DND-41 (cell line): ENCODE results near the gene SLC39A12.

ENCODE experiments used
- CTCF ChIP-seq: IDR thresholded peaks from 2 replicates; pipeline ENCODE4 v1.5.1; 2012; ENCODE audit warnings: borderline replicate concordance, low read length, moderate library complexity, mild to moderate bottlenecking; ENCODE audit not compliant: poor library complexity, severe bottlenecking; ENCODE audit errors: extremely low read depth
- EZH2 ChIP-seq: IDR thresholded peaks from 3 replicates; pipeline ENCODE4 v1.6.1; 2012; ENCODE audit warnings: borderline replicate concordance, low read depth, mild to moderate bottlenecking, moderate library complexity, low read length, inconsistent platforms; ENCODE audit not compliant: severe bottlenecking

GRCh38 chr10:17958049-17958448 lies 6.3 kb downstream of the SLC39A12 start:
- TF ChIP-seq CTCF, result no peak
- no peak for TF ChIP-seq EZH2
